SU-DHL-6 (cell line): Measurements from ENCODE around the gene NTRK1.

Experiments used
- H2AFZ ChIP-seq: fragments of 200-600 bp; sonication (generic); 2 replicates; pipeline ENCODE4 v1.6.1; 2014; ENCODE audit warnings: low read depth, mild to moderate bottlenecking, moderate library complexity, mixed read lengths, antibody characterized with exemption, low read length; ENCODE audit not compliant: severe bottlenecking
- H3F3A ChIP-seq: fragments of 200-600 bp; shearing (Covaris generic); 2 replicates; pipeline ENCODE4 v1.6.0; 2016; ENCODE audit warnings: antibody characterized with exemption, mild to moderate bottlenecking; ENCODE audit not compliant: insufficient read depth
- H3K27ac ChIP-seq: fragments of 200-600 bp; sonication (generic); 2 replicates; pipeline ENCODE4 v1.5.1; 2016; ENCODE audit warnings: low read depth, mild to moderate bottlenecking, low read length, moderate library complexity, mixed read lengths
- H3K27me3 ChIP-seq: fragments of 200-600 bp; sonication (generic), shearing (Covaris generic); 2 replicates; pipeline ENCODE4 v1.6.0; 2014; ENCODE audit warnings: mild to moderate bottlenecking, low read length
- H3K36me3 ChIP-seq: fragments of 200-600 bp; sonication (generic); 2 replicates; pipeline ENCODE4 v1.6.1; 2014; ENCODE audit warnings: mild to moderate bottlenecking, low read length, mixed read lengths
- H3K4me2 ChIP-seq: fragments of 300-600, 200-600 bp; shearing (Covaris generic), sonication (generic); 2 replicates; pipeline ENCODE4 v1.6.0; 2014; ENCODE audit warnings: low read length, low read depth, mild to moderate bottlenecking; ENCODE audit not compliant: poor library complexity, severe bottlenecking
- H3K4me3 ChIP-seq: fragments of 200-600 bp; sonication (generic); 2 replicates; pipeline ENCODE4 v1.5.1; 2014; ENCODE audit warnings: antibody characterized with exemption, low read length, mild to moderate bottlenecking, mixed read lengths; ENCODE audit not compliant: insufficient read depth, poor library complexity, severe bottlenecking
- H3K79me2 ChIP-seq: fragments of 200-600 bp; sonication (generic); 2 replicates; pipeline ENCODE4 v1.6.1; 2014; ENCODE audit warnings: mild to moderate bottlenecking, low read length, moderate library complexity; ENCODE audit not compliant: insufficient read depth
- H3K9ac ChIP-seq: fragments of 200-600 bp; sonication (generic); 2 replicates; pipeline ENCODE4 v1.7.0; 2014; ENCODE audit warnings: mild to moderate bottlenecking, low read length
- H3K9me2 ChIP-seq: fragments of 200-600 bp; sonication (generic); replicated peaks from 2 replicates; pipeline ENCODE4 v1.6.1; 2014; ENCODE audit warnings: low read length; ENCODE audit not compliant: insufficient read depth
- H3K9me3 ChIP-seq: fragments of 200-600 bp; sonication (generic); 2 replicates; pipeline ENCODE4 v1.6.1; 2014; ENCODE audit warnings: low read length, mixed read lengths; ENCODE audit not compliant: insufficient read depth
- H4K20me1 ChIP-seq: fragments of 200-600 bp; sonication (generic); 2 replicates; pipeline ENCODE4 v1.6.1; 2014; ENCODE audit warnings: low read depth, mild to moderate bottlenecking, antibody characterized with exemption, low read length, moderate library complexity, mixed read lengths
- CTCF ChIP-seq: fragments of 200-600 bp; sonication (generic); IDR thresholded peaks from one replicate; pipeline ENCODE4 v1.5.1; 2017; ENCODE audit warnings: antibody characterized with exemption, mild to moderate bottlenecking, low read length, moderate library complexity; ENCODE audit not compliant: insufficient read depth, poor library complexity, severe bottlenecking
- EZH2phosphoT487 ChIP-seq: fragments of 200-600 bp; sonication (generic), shearing (Covaris generic); conservative IDR thresholded peaks from 2 replicates; pipeline ENCODE4 v1.6.1; 2018; ENCODE audit warnings: mild to moderate bottlenecking, antibody characterized with exemption, low read length, moderate library complexity, mixed read lengths

NTRK1 gene

GRCh38 chr1:156894001-156894400 lies 33.3 kb downstream of the NTRK1 start:
- no peak overlapping the region for H2AFZ ChIP-seq
- H3F3A ChIP-seq: no peaks in the 10 kb centered on the region
- H3K36me3 ChIP-seq: no peaks in the 10 kb centered on the region
- no peak overlapping the region for H3K9ac ChIP-seq
- no peaks in the 10 kb centered on the region for H3K9me3 ChIP-seq
- H4K20me1 ChIP-seq: no peaks in the 10 kb centered on the region
- TF ChIP-seq EZH2phosphoT487 (no peak), CTCF (no peak)
- H3K9me2 ChIP-seq: no peaks in the 10 kb centered on the region
- no peak overlapping the region for H3K27ac ChIP-seq
- 0 out of 2 replicates have a peak, but pooled peaks cover 2% of the 10 kb centered on the region for H3K27me3 ChIP-seq
- H3K4me3 ChIP-seq: no peak overlapping the region
- H3K4me2 ChIP-seq: no peak overlapping the region
- H3K79me2 ChIP-seq: no peaks in the 10 kb centered on the region

GRCh38 chr1:156894711-156895454 lies 34.2 kb downstream of the NTRK1 start:
- H3K4me2 ChIP-seq: no peak overlapping the region
- no peaks in the 10 kb centered on the region for H3F3A ChIP-seq
- no peaks in the 10 kb centered on the region for H4K20me1 ChIP-seq
- H2AFZ ChIP-seq: no peak overlapping the region
- H3K27ac ChIP-seq: no peak overlapping the region
- H3K4me3 ChIP-seq: no peak overlapping the region
- H3K27me3 ChIP-seq: 0 out of 2 replicates have a peak, but pooled peaks cover 2% of the 10 kb centered on the region
- TF ChIP-seq EZH2phosphoT487 (no peak), CTCF (no peak)
- no peaks in the 10 kb centered on the region for H3K79me2 ChIP-seq
- no peak overlapping the region for H3K9ac ChIP-seq
- H3K9me3 ChIP-seq: no peaks in the 10 kb centered on the region
- H3K9me2 ChIP-seq: no peaks in the 10 kb centered on the region
- no peaks in the 10 kb centered on the region for H3K36me3 ChIP-seq

- H2AFZ ChIP-seq: no peak overlapping the region
- H3K36me3 ChIP-seq: no peaks in the 10 kb centered on the region
- no peak overlapping the region for H3K4me2 ChIP-seq
- H3K9ac ChIP-seq: no peak overlapping the region
- H3K9me2 ChIP-seq: no peaks in the 10 kb centered on the region
- TF ChIP-seq EZH2phosphoT487: no peak
- H3F3A ChIP-seq: no peaks in the 10 kb centered on the region
- no peaks in the 10 kb centered on the region for H3K9me3 ChIP-seq
- H3K27ac ChIP-seq: no peak overlapping the region
- no peaks in the 10 kb centered on the region for H4K20me1 ChIP-seq
- no peak overlapping the region for H3K4me3 ChIP-seq
- H3K27me3 ChIP-seq: 0 out of 2 replicates have a peak, but pooled peaks cover 2% of the 10 kb centered on the region
- H3K79me2 ChIP-seq: no peaks in the 10 kb centered on the region
Measured at GRCh38 chr1:156895455-156895812, 34.8 kb downstream of the NTRK1 start.

- no peak overlapping the region for H3K4me2 ChIP-seq
- TF ChIP-seq EZH2phosphoT487: no peak
- TF ChIP-seq CTCF: no peak
- no peaks in the 10 kb centered on the region for H3K9me2 ChIP-seq
- no peak overlapping the region for H2AFZ ChIP-seq
- H4K20me1 ChIP-seq: no peaks in the 10 kb centered on the region
- H3K79me2 ChIP-seq: no peaks in the 10 kb centered on the region
- H3K9me3 ChIP-seq: no peaks in the 10 kb centered on the region
- no peaks in the 10 kb centered on the region for H3K36me3 ChIP-seq
- H3K27ac ChIP-seq: no peak overlapping the region
- H3K4me3 ChIP-seq: no peak overlapping the region
- 0 out of 2 replicates have a peak, but pooled peaks cover 2% of the 10 kb centered on the region for H3K27me3 ChIP-seq
- no peaks in the 10 kb centered on the region for H3F3A ChIP-seq
- H3K9ac ChIP-seq: no peak overlapping the region
Measured at GRCh38 chr1:156895927-156896326, 35.3 kb downstream of the NTRK1 start.
